ENCODE results near the gene ZMAT5.

Gene ZMAT5

GRCh38 chr22:29727131-29727523 lies 39.7 kb downstream of the ZMAT5 start:
- H3K79me2 ChIP-seq (ENCODE audit: control insufficient read depth, insufficient read depth, low read length, unreplicated experiment): no peaks in the 10 kb centered on the region
- H2AFZ ChIP-seq (ENCODE audit: low read length, unreplicated experiment): no peak overlapping the region
- H3K36me3 ChIP-seq (ENCODE audit: insufficient read depth, low read length): no peaks in the 10 kb centered on the region
- H3K4me3 ChIP-seq (ENCODE audit: low read depth, low read length): no peak overlapping the region
- no peak overlapping the region for H3K27ac ChIP-seq (ENCODE audit: low read depth, low read length)
- H3K27me3 ChIP-seq (ENCODE audit: insufficient read depth, low read length): no peaks in the 10 kb centered on the region
- H3K4me1 ChIP-seq (ENCODE audit: control insufficient read depth, insufficient read depth, low read length, unreplicated experiment): no peaks in the 10 kb centered on the region

GRCh38 chr22:29726512-29727130 lies 40.2 kb downstream of the ZMAT5 start:
- H3K4me1 ChIP-seq (ENCODE audit: control insufficient read depth, insufficient read depth, low read length, unreplicated experiment): no peaks in the 10 kb centered on the region
- H3K36me3 ChIP-seq (ENCODE audit: insufficient read depth, low read length): no peaks in the 10 kb centered on the region
- no peak overlapping the region for H3K27ac ChIP-seq (ENCODE audit: low read depth, low read length)
- H3K79me2 ChIP-seq (ENCODE audit: control insufficient read depth, insufficient read depth, low read length, unreplicated experiment): no peaks in the 10 kb centered on the region
- H2AFZ ChIP-seq (ENCODE audit: low read length, unreplicated experiment): no peak overlapping the region
- H3K4me3 ChIP-seq (ENCODE audit: low read depth, low read length): no peak overlapping the region
- H3K27me3 ChIP-seq (ENCODE audit: insufficient read depth, low read length): no peaks in the 10 kb centered on the region

- Histone ChIP-seq H2AFZ (ENCODE audit: low read length, unreplicated experiment) (no peak overlapping the region), H3K4me3 (ENCODE audit: low read depth, low read length) (no peak overlapping the region), H3K27ac (ENCODE audit: low read depth, low read length) (no peak overlapping the region), H3K4me1 (ENCODE audit: control insufficient read depth, insufficient read depth, low read length, unreplicated experiment) (no peaks in the 10 kb centered on the region), H3K27me3 (ENCODE audit: insufficient read depth, low read length) (no peaks in the 10 kb centered on the region), H3K36me3 (ENCODE audit: insufficient read depth, low read length) (no peaks in the 10 kb centered on the region), H3K79me2 (ENCODE audit: control insufficient read depth, insufficient read depth, low read length, unreplicated experiment) (no peaks in the 10 kb centered on the region)
Measured at GRCh38 chr22:29726106-29726505, 40.7 kb downstream of the ZMAT5 start.

- Histone ChIP-seq H3K4me1 (ENCODE audit: control insufficient read depth, insufficient read depth, low read length, unreplicated experiment) (no peaks in the 10 kb centered on the region), H2AFZ (ENCODE audit: low read length, unreplicated experiment) (no peak overlapping the region), H3K4me3 (ENCODE audit: low read depth, low read length) (no peak overlapping the region), H3K27ac (ENCODE audit: low read depth, low read length) (no peak overlapping the region), H3K36me3 (ENCODE audit: insufficient read depth, low read length) (no peaks in the 10 kb centered on the region), H3K27me3 (ENCODE audit: insufficient read depth, low read length) (0 out of 2 replicates have a peak, but pooled peaks cover 3% of the 10 kb centered on the region), H3K79me2 (ENCODE audit: control insufficient read depth, insufficient read depth, low read length, unreplicated experiment) (no peaks in the 10 kb centered on the region)
Measured at GRCh38 chr22:29724843-29725242, 42.0 kb downstream of the ZMAT5 start.

GRCh38 chr22:29723766-29724165 lies 43.0 kb downstream of the ZMAT5 start:
- Histone ChIP-seq H3K27ac (ENCODE audit: low read depth, low read length) (no peak overlapping the region), H3K4me1 (ENCODE audit: control insufficient read depth, insufficient read depth, low read length, unreplicated experiment) (no peaks in the 10 kb centered on the region), H2AFZ (ENCODE audit: low read length, unreplicated experiment) (no peak overlapping the region), H3K4me3 (ENCODE audit: low read depth, low read length) (no peak overlapping the region), H3K36me3 (ENCODE audit: insufficient read depth, low read length) (no peaks in the 10 kb centered on the region), H3K27me3 (ENCODE audit: insufficient read depth, low read length) (peaks cover 12% of the 10 kb centered on the region), H3K79me2 (ENCODE audit: control insufficient read depth, insufficient read depth, low read length, unreplicated experiment) (no peaks in the 10 kb centered on the region)

GRCh38 chr22:29722587-29722986 lies 44.2 kb downstream of the ZMAT5 start:
- H3K27me3 ChIP-seq (ENCODE audit: insufficient read depth, low read length): peaks cover 14% of the 10 kb centered on the region
- H2AFZ ChIP-seq (ENCODE audit: low read length, unreplicated experiment): no peak overlapping the region
- no peak overlapping the region for H3K4me3 ChIP-seq (ENCODE audit: low read depth, low read length)
- H3K27ac ChIP-seq (ENCODE audit: low read depth, low read length): no peak overlapping the region
- no peaks in the 10 kb centered on the region for H3K36me3 ChIP-seq (ENCODE audit: insufficient read depth, low read length)
- no peaks in the 10 kb centered on the region for H3K79me2 ChIP-seq (ENCODE audit: control insufficient read depth, insufficient read depth, low read length, unreplicated experiment)
- H3K4me1 ChIP-seq (ENCODE audit: control insufficient read depth, insufficient read depth, low read length, unreplicated experiment): no peaks in the 10 kb centered on the region

GRCh38 chr22:29722151-29722550 lies 44.7 kb downstream of the ZMAT5 start:
- no peaks in the 10 kb centered on the region for H3K36me3 ChIP-seq (ENCODE audit: insufficient read depth, low read length)
- H3K79me2 ChIP-seq (ENCODE audit: control insufficient read depth, insufficient read depth, low read length, unreplicated experiment): no peaks in the 10 kb centered on the region
- H3K4me3 ChIP-seq (ENCODE audit: low read depth, low read length): no peak overlapping the region
- H2AFZ ChIP-seq (ENCODE audit: low read length, unreplicated experiment): no peak overlapping the region
- H3K27me3 ChIP-seq (ENCODE audit: insufficient read depth, low read length): peaks cover 14% of the 10 kb centered on the region
- no peaks in the 10 kb centered on the region for H3K4me1 ChIP-seq (ENCODE audit: control insufficient read depth, insufficient read depth, low read length, unreplicated experiment)
- H3K27ac ChIP-seq (ENCODE audit: low read depth, low read length): no peak overlapping the region

- Histone ChIP-seq H3K27ac (ENCODE audit: low read depth, low read length) (no peak overlapping the region), H3K27me3 (ENCODE audit: insufficient read depth, low read length) (peaks cover 14% of the 10 kb centered on the region), H3K4me1 (ENCODE audit: control insufficient read depth, insufficient read depth, low read length, unreplicated experiment) (no peaks in the 10 kb centered on the region), H3K36me3 (ENCODE audit: insufficient read depth, low read length) (no peaks in the 10 kb centered on the region), H3K4me3 (ENCODE audit: low read depth, low read length) (no peak overlapping the region), H2AFZ (ENCODE audit: low read length, unreplicated experiment) (no peak overlapping the region), H3K79me2 (ENCODE audit: control insufficient read depth, insufficient read depth, low read length, unreplicated experiment) (no peaks in the 10 kb centered on the region)
Measured at GRCh38 chr22:29720811-29721323, 45.9 kb downstream of the ZMAT5 start.

- H3K27me3 ChIP-seq (ENCODE audit: insufficient read depth, low read length): peaks cover 14% of the 10 kb centered on the region
- no peaks in the 10 kb centered on the region for H3K36me3 ChIP-seq (ENCODE audit: insufficient read depth, low read length)
- H3K27ac ChIP-seq (ENCODE audit: low read depth, low read length): no peak within 1 kb of the TSS
- no peak within 1 kb of the TSS for H2AFZ ChIP-seq (ENCODE audit: low read length, unreplicated experiment)
- no peak within 1 kb of the TSS for H3K4me3 ChIP-seq (ENCODE audit: low read depth, low read length)
- no peaks in the 10 kb centered on the region for H3K4me1 ChIP-seq (ENCODE audit: control insufficient read depth, insufficient read depth, low read length, unreplicated experiment)
- no peaks in the 10 kb centered on the region for H3K79me2 ChIP-seq (ENCODE audit: control insufficient read depth, insufficient read depth, low read length, unreplicated experiment)
Measured at GRCh38 chr22:29719899-29720645, 46.7 kb downstream of the ZMAT5 start, which contains the start of gene CABP7. CABP7 (plus strand) TSS chr22:29720003; CDS start chr22:29720425, 422 bp downstream.

GRCh38 chr22:29718949-29719898 lies 47.6 kb downstream of the ZMAT5 start:
- H3K4me3 ChIP-seq (ENCODE audit: low read depth, low read length): no peak overlapping the region

More at GRCh38 chr22:29718949-29719898, 47.6 kb downstream of the ZMAT5 start:
- Histone ChIP-seq H3K79me2 (ENCODE audit: control insufficient read depth, insufficient read depth, low read length, unreplicated experiment) (no peaks in the 10 kb centered on the region), H2AFZ (ENCODE audit: low read length, unreplicated experiment) (no peak overlapping the region), H3K4me1 (ENCODE audit: control insufficient read depth, insufficient read depth, low read length, unreplicated experiment) (no peaks in the 10 kb centered on the region), H3K27me3 (ENCODE audit: insufficient read depth, low read length) (peaks cover 14% of the 10 kb centered on the region), H3K36me3 (ENCODE audit: insufficient read depth, low read length) (no peaks in the 10 kb centered on the region), H3K27ac (ENCODE audit: low read depth, low read length) (no peak overlapping the region)

Measured in ACC112 (cell line).